Fibroblast of lung (primary cell): ENCODE measurements around the gene GALNT7. TPM values are rescaled to one million over a fixed set of nuclear protein-coding genes. Genes with fewer than 3 reads are reported as not detected.

ENCODE experiments used
- DNase-seq, 2 donors: peaks; one replicate each; pipeline versions ENCODE4 v3.0.0 to v3.0.0-alpha.2; 2010; ENCODE audit warnings: low read depth in 2 of 2
- H2AFZ ChIP-seq: 2 replicates; pipeline ENCODE4 v1.5.1; 2012; ENCODE audit warnings: low read length, control low read depth, inconsistent platforms
- H3K27ac ChIP-seq: 2 replicates; pipeline ENCODE4 v1.5.1; 2011; ENCODE audit warnings: low read length, control low read depth; ENCODE audit not compliant: insufficient read depth
- H3K27me3 ChIP-seq: 2 replicates; pipeline ENCODE4 v1.5.1; 2011; ENCODE audit warnings: mild to moderate bottlenecking, low read length; ENCODE audit not compliant: control insufficient read depth, insufficient read depth
- H3K36me3 ChIP-seq: 2 replicates; pipeline ENCODE4 v1.5.1; 2011; ENCODE audit warnings: low read length; ENCODE audit not compliant: control insufficient read depth, insufficient read depth
- H3K4me1 ChIP-seq: 2 replicates; pipeline ENCODE4 v1.5.1; 2011; ENCODE audit warnings: low read length; ENCODE audit not compliant: control insufficient read depth, insufficient read depth; ENCODE audit errors: extremely low read depth
- H3K4me2 ChIP-seq: 2 replicates; pipeline ENCODE4 v1.5.1; 2011; ENCODE audit warnings: low read length, control low read depth; ENCODE audit not compliant: insufficient read depth; ENCODE audit errors: extremely low read depth
- H3K4me3 ChIP-seq, 4 experiments: fragments of 200-600 bp in 1 of 4; sonication (generic) in 1 of 4; replicated peaks in 1 of 4; 2 replicates each; pipeline ENCODE4 v1.5.1; 2011 to 2016; ENCODE audit warnings: low read length in 4 of 4, low read depth in 3 of 4, mild to moderate bottlenecking in 3 of 4, control low read depth in 2 of 4, inconsistent platforms in 1 of 4, mixed read lengths in 1 of 4; ENCODE audit not compliant: insufficient read depth in 1 of 4; ENCODE audit errors: control extremely low read depth in 1 of 4
- H3K79me2 ChIP-seq: 2 replicates; pipeline ENCODE4 v1.5.1; 2012; ENCODE audit warnings: mild to moderate bottlenecking, low read length, inconsistent platforms; ENCODE audit not compliant: control insufficient read depth, insufficient read depth
- H3K9ac ChIP-seq: 2 replicates; pipeline ENCODE4 v1.5.1; 2011; ENCODE audit warnings: mild to moderate bottlenecking, low read length, control low read depth; ENCODE audit not compliant: insufficient read depth
- H3K9me3 ChIP-seq: 2 replicates; pipeline ENCODE4 v1.5.1; 2012; ENCODE audit warnings: low read depth, low read length; ENCODE audit not compliant: control insufficient read depth, insufficient read depth
- H4K20me1 ChIP-seq: 2 replicates; pipeline ENCODE4 v1.5.1; 2011; ENCODE audit warnings: low read length; ENCODE audit not compliant: control insufficient read depth, insufficient read depth; ENCODE audit errors: extremely low read depth
- EZH2 ChIP-seq: IDR thresholded peaks from 2 replicates; pipeline ENCODE4 v1.5.1; 2012; ENCODE audit warnings: low read length, control low read depth, mild to moderate bottlenecking; ENCODE audit errors: missing control alignments
- polyA plus RNA-seq, 2 donors: library from polyadenylated mRNA; depleted of rRNA in 1 of 2; stranded (reverse) in 1 of 2; unstranded in 1 of 2; fragments of >200 nt; gene quantifications; 2 replicates each; pipeline ENCODE4 v1.2.1, GENCODE V29; 2011 to 2012; ENCODE audit warnings: missing spikeins in 1 of 2
- total RNA-seq: library from RNA; depleted of rRNA; stranded (reverse); fragments of >200 nt; gene quantifications from 2 replicates; pipeline ENCODE4 v1.2.1, GENCODE V29; 2014
- TF ChIP-seq, protein P1 (sequence below), 2 donors: IDR thresholded peaks in 1 of 2; conservative IDR thresholded peaks in 1 of 2; 1 replicate in 1 of 2; 2 replicates in 1 of 2; pipeline ENCODE4 v1.5.1; 2011 to 2012; ENCODE audit warnings: low read length in 2 of 2, control low read depth in 1 of 2, inconsistent platforms in 1 of 2, low read depth in 1 of 2, mild to moderate bottlenecking in 1 of 2

Gene GALNT7
- total and polyA plus RNA-seq, 2 donors (not counting 1 experiment from before 2014, with no cell fraction given), result 40.4 to 45.4 TPM

DNA sequence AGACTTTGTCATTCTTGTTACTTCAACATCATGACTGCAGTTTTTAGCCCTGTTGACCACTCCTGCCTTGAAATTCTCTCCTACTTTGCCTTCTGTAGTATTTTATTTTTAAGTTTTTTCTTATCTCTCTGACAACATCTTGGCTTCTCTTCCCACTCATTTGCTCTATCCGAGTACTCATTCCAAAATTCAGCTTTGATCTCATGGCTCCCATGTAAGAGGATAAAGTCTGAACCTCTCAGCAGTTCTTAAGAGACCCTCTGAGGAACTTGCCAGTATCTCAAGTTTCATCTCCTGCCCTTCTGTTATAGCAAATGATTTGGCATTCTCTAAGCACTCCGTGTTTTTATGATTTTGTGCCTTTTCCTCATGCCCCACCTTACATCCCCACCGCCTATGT lies 67.7 kb downstream of the GALNT7 start:
- no peaks in the 10 kb centered on the region for H3K27me3 ChIP-seq

DNA sequence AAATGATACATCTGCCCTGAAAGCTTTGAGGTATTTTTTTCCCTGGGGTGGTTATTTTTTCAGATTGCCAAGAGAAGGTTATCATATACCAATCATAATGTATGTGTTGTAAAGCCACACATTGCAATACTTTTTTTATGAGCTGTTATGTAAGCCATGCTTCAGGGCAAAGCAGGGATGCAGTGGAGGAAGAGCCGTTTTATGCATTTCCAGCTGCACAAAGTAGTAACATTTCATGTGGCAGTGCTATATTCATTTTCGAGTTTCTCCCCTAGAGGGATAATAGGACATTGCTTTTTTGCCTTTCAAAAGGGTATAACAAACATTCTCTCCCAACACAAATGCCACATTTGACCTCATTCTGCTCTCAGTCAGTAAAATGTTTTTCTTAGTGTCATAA lies 68.5 kb downstream of the GALNT7 start:
- Histone ChIP-seq H2AFZ (no peak overlapping the region), H3K4me1 (peaks cover 2% of the 10 kb centered on the region), H3K9me3 (no peaks in the 10 kb centered on the region), H3K9ac (no peak overlapping the region), H3K27me3 (no peaks in the 10 kb centered on the region), H3K4me3 (no peak overlapping the region), H3K27ac (no peak overlapping the region), H4K20me1 (no peaks in the 10 kb centered on the region), H3K79me2 (no peaks in the 10 kb centered on the region), H3K4me2 (no peak overlapping the region), H3K36me3 (no peaks in the 10 kb centered on the region)
- TF ChIP-seq, protein P1, sequence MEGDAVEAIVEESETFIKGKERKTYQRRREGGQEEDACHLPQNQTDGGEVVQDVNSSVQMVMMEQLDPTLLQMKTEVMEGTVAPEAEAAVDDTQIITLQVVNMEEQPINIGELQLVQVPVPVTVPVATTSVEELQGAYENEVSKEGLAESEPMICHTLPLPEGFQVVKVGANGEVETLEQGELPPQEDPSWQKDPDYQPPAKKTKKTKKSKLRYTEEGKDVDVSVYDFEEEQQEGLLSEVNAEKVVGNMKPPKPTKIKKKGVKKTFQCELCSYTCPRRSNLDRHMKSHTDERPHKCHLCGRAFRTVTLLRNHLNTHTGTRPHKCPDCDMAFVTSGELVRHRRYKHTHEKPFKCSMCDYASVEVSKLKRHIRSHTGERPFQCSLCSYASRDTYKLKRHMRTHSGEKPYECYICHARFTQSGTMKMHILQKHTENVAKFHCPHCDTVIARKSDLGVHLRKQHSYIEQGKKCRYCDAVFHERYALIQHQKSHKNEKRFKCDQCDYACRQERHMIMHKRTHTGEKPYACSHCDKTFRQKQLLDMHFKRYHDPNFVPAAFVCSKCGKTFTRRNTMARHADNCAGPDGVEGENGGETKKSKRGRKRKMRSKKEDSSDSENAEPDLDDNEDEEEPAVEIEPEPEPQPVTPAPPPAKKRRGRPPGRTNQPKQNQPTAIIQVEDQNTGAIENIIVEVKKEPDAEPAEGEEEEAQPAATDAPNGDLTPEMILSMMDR (conservative IDR thresholded peaks at IDR 0.05 in 1 of 2, IDR thresholded peaks at IDR 0.05 in 1 of 2; ENCODE audit: low read depth in 1 of 2, low read length in 2 of 2), result peak in 1 of 2 donors; percentile 19
- no peak for TF ChIP-seq EZH2
- DNase-seq, result no peak

More for the DNA sequence above, 67.7 kb downstream of the GALNT7 start:
- no peaks in the 10 kb centered on the region for H3K36me3 ChIP-seq
- no peaks in the 10 kb centered on the region for H3K79me2 ChIP-seq
- H3K9me3 ChIP-seq, result no peaks in the 10 kb centered on the region
- no peak for DNase-seq
- no peaks in the 10 kb centered on the region for H4K20me1 ChIP-seq
- no peak overlapping the region for H3K27ac ChIP-seq
- TF ChIP-seq EZH2, result no peak
- TF ChIP-seq, protein P1 (conservative IDR thresholded peaks at IDR 0.05 in 1 of 2, IDR thresholded peaks at IDR 0.05 in 1 of 2; ENCODE audit: low read depth in 1 of 2, low read length in 2 of 2), result no peak
- H3K9ac ChIP-seq, result no peak overlapping the region
- H3K4me1 ChIP-seq, result peaks cover 2% of the 10 kb centered on the region
- H3K4me2 ChIP-seq, result no peak overlapping the region
- no peak overlapping the region for H2AFZ ChIP-seq
- no peak overlapping the region for H3K4me3 ChIP-seq

DNA sequence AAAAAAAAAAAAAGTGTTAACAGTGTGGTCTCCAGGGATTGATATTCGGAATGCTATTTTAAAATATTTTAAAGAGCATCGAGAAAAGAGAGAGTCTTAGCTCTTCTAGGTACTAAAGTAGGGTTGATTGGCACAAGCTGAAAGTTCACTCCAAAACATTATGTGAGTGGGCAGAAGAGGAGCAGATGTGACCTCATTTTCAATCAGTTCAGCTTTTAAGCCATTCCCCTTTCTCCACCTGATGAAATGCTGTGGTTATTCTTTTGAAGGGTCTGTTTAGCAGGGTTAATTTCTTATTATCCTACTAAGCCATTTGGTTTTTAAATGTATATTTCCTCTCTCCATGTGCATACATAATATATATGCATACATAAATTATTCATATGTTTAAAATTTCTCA lies 69.2 kb downstream of the GALNT7 start:
- H3K36me3 ChIP-seq, result no peaks in the 10 kb centered on the region
- no peak overlapping the region for H2AFZ ChIP-seq
- no peak overlapping the region for H3K4me2 ChIP-seq
- H3K9me3 ChIP-seq, result no peaks in the 10 kb centered on the region
- H4K20me1 ChIP-seq, result no peaks in the 10 kb centered on the region
- H3K4me1 ChIP-seq, result peaks cover 3% of the 10 kb centered on the region
- H3K9ac ChIP-seq, result no peak overlapping the region
- no peak overlapping the region for H3K27ac ChIP-seq
- H3K79me2 ChIP-seq, result no peaks in the 10 kb centered on the region
- no peak for DNase-seq
- H3K4me3 ChIP-seq, result no peak overlapping the region
- no peaks in the 10 kb centered on the region for H3K27me3 ChIP-seq
- no peak for TF ChIP-seq EZH2
- TF ChIP-seq, protein P1 (conservative IDR thresholded peaks at IDR 0.05 in 1 of 2, IDR thresholded peaks at IDR 0.05 in 1 of 2; ENCODE audit: low read depth in 1 of 2, low read length in 2 of 2), result no peak
